Measurements from ENCODE around the gene ALPL. TPM values are rescaled to one million over a fixed set of nuclear protein-coding genes. Genes with fewer than 3 reads are reported as not detected.
A peak's percentile ranks its signal among the peaks of the same experiment; 100 is the strongest.

Gene ALPL
- total and polyA plus RNA-seq, 9 of the 15 experiments (the other 6 are each of a cell fraction or from before 2014, with no cell fraction given) = 0.04 to 0.38 (median 0.18) TPM; not detected in 4

- TF ChIP-seq ZNF143 (CRISPR knock-in tag; IDR thresholded peaks at IDR 0.05) (no peak; the same call in 1 of the 2 replicates), SRF (CRISPR knock-in tag; IDR thresholded peaks at IDR 0.05) (no peak), HNRNPUL1 (IDR thresholded peaks at IDR 0.05; ENCODE audit: low read length) (no peak), GATAD2B (IDR thresholded peaks at IDR 0.05; ENCODE audit: borderline replicate concordance) (no peak), NR2F6 (CRISPR knock-in tag; IDR thresholded peaks at IDR 0.05) (no peak), HMGN3 (IDR thresholded peaks at IDR 0.05; ENCODE audit: borderline replicate concordance, extremely low read depth, insufficient read length, low read depth, low read length) (no peak), ARID2 (IDR thresholded peaks at IDR 0.05) (no peak), CBFA2T2 (conservative IDR thresholded peaks at IDR 0.05) (no peak), IFI16 (CRISPR knock-in tag; IDR thresholded peaks at IDR 0.05) (no peak), POLR2A (conservative IDR thresholded peaks at IDR 0.05) (no peak), TRIM24 (IDR thresholded peaks at IDR 0.05) (no peak), EGR1 (conservative IDR thresholded peaks at IDR 0.05) (0 out of 2 replicates have a peak, but pooled peaks have one; percentile 21), KAT8 (IDR thresholded peaks at IDR 0.05; ENCODE audit: low read depth) (no peak), NR3C1 (CRISPR knock-in tag; IDR thresholded peaks at IDR 0.05) (no peak), ZNF347 (CRISPR knock-in tag; IDR thresholded peaks at IDR 0.05; ENCODE audit: low read depth) (no peak), CBX1 (IDR thresholded peaks at IDR 0.05; ENCODE audit: low read depth) (0 out of 2 replicates have a peak, but pooled peaks have one; percentile 43), CSDE1 (IDR thresholded peaks at IDR 0.05) (no peak)
- TF ChIP-seq, protein P1, sequence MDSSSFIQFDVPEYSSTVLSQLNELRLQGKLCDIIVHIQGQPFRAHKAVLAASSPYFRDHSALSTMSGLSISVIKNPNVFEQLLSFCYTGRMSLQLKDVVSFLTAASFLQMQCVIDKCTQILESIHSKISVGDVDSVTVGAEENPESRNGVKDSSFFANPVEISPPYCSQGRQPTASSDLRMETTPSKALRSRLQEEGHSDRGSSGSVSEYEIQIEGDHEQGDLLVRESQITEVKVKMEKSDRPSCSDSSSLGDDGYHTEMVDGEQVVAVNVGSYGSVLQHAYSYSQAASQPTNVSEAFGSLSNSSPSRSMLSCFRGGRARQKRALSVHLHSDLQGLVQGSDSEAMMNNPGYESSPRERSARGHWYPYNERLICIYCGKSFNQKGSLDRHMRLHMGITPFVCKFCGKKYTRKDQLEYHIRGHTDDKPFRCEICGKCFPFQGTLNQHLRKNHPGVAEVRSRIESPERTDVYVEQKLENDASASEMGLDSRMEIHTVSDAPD (CRISPR knock-in tag; IDR thresholded peaks at IDR 0.05) = no peak
- TF ChIP-seq, protein P2, sequence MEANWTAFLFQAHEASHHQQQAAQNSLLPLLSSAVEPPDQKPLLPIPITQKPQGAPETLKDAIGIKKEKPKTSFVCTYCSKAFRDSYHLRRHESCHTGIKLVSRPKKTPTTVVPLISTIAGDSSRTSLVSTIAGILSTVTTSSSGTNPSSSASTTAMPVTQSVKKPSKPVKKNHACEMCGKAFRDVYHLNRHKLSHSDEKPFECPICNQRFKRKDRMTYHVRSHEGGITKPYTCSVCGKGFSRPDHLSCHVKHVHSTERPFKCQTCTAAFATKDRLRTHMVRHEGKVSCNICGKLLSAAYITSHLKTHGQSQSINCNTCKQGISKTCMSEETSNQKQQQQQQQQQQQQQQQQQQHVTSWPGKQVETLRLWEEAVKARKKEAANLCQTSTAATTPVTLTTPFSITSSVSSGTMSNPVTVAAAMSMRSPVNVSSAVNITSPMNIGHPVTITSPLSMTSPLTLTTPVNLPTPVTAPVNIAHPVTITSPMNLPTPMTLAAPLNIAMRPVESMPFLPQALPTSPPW (CRISPR knock-in tag; IDR thresholded peaks at IDR 0.05) = peak; percentile 53
- TF ChIP-seq, protein P3, sequence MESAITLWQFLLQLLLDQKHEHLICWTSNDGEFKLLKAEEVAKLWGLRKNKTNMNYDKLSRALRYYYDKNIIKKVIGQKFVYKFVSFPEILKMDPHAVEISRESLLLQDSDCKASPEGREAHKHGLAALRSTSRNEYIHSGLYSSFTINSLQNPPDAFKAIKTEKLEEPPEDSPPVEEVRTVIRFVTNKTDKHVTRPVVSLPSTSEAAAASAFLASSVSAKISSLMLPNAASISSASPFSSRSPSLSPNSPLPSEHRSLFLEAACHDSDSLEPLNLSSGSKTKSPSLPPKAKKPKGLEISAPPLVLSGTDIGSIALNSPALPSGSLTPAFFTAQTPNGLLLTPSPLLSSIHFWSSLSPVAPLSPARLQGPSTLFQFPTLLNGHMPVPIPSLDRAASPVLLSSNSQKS (CRISPR knock-in tag; IDR thresholded peaks at IDR 0.05) = no peak
- TF ChIP-seq, protein P4, sequence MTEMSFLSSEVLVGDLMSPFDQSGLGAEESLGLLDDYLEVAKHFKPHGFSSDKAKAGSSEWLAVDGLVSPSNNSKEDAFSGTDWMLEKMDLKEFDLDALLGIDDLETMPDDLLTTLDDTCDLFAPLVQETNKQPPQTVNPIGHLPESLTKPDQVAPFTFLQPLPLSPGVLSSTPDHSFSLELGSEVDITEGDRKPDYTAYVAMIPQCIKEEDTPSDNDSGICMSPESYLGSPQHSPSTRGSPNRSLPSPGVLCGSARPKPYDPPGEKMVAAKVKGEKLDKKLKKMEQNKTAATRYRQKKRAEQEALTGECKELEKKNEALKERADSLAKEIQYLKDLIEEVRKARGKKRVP (CRISPR knock-in tag; IDR thresholded peaks at IDR 0.05) = no peak
- TF ChIP-seq, protein P5, sequence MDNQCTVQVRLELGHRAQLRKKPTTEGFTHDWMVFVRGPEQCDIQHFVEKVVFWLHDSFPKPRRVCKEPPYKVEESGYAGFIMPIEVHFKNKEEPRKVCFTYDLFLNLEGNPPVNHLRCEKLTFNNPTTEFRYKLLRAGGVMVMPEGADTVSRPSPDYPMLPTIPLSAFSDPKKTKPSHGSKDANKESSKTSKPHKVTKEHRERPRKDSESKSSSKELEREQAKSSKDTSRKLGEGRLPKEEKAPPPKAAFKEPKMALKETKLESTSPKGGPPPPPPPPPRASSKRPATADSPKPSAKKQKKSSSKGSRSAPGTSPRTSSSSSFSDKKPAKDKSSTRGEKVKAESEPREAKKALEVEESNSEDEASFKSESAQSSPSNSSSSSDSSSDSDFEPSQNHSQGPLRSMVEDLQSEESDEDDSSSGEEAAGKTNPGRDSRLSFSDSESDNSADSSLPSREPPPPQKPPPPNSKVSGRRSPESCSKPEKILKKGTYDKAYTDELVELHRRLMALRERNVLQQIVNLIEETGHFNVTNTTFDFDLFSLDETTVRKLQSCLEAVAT (IDR thresholded peaks at IDR 0.05) = 0 out of 4 replicates have a peak, but pooled peaks of 1 of the 2 experiments have one; percentile 40
Measured at GRCh38 chr1:21508580-21509350, 458 bp upstream of the ALPL start (continued).
